AG04450 (cell line): Measurements from ENCODE around the gene TTC23L. TPM values are rescaled to one million over a fixed set of nuclear protein-coding genes. Genes with fewer than 3 reads are reported as not detected.

Experiments
- CTCF ChIA-PET: fragments of 300-600, 350-600 bp; formaldehyde crosslinking; extraction: SDS; loops from one replicate; lab custom pipeline; 2022; ENCODE audit warnings: antibody characterized with exemption, inconsistent platforms; lab: Charles Lee
- POLR2A ChIA-PET: fragments of 350-600 bp; formaldehyde crosslinking; extraction: SDS; loops from one replicate; lab custom pipeline; 2021; ENCODE audit warnings: antibody characterized with exemption, inconsistent platforms; lab: Yijun Ruan, JAX
- DNase-seq: peaks from one replicate; pipeline ENCODE4 v3.0.0-alpha.2; 2011; ENCODE audit warnings: low read depth, low spot score
- H3K27ac ChIP-seq: one replicate; pipeline ENCODE4 v1.5.1; 2012; ENCODE audit warnings: low read depth, low read length, control low read depth
- H3K27me3 ChIP-seq: one replicate; pipeline ENCODE4 v1.6.0; 2012; ENCODE audit warnings: low read length; ENCODE audit not compliant: control insufficient read depth, insufficient read depth
- H3K4me3 ChIP-seq: 2 replicates; pipeline ENCODE4 v1.5.1; 2011; ENCODE audit warnings: mild to moderate bottlenecking, low read depth, low read length, control low read depth
- H3K9me3 ChIP-seq: 2 replicates; pipeline ENCODE4 v1.5.1; 2012; ENCODE audit warnings: low read length; ENCODE audit not compliant: control insufficient read depth, insufficient read depth
- CTCF ChIP-seq: IDR thresholded peaks from 2 replicates; pipeline ENCODE4 v1.5.1; 2011; ENCODE audit warnings: low read depth, low read length, control low read depth, inconsistent platforms
- polyA plus RNA-seq: library from polyadenylated mRNA; depleted of rRNA; stranded (reverse); fragments of >200 nt; gene quantifications from 2 replicates; pipeline ENCODE4 v1.2.3, GENCODE V29; 2011

The TTC23L gene
- polyA plus RNA-seq, 1 experiment = 0.16 TPM

GRCh38 chr5:34844106-34844505 lies 5.1 kb downstream of the TTC23L start:
- ChIA-PET CTCF (interaction anchor here (0.6 to 1.9 kb wide), 4 partner anchors 49 to 343 kb away, joined by 3 to 8 read pairs (median 4); no protein-coding TSS in a partner anchor), POLR2A (no interaction called here)
- DNase-seq = no peak
- TF ChIP-seq CTCF = no peak
- no peaks in the 10 kb centered on the region for H3K27me3 ChIP-seq
- H3K27ac ChIP-seq = no peak overlapping the region
- H3K9me3 ChIP-seq = no peaks in the 10 kb centered on the region; the same call in 1 of the 2 replicates
- no peak overlapping the region for H3K4me3 ChIP-seq

- Histone ChIP-seq H3K27ac (no peak overlapping the region), H3K27me3 (no peaks in the 10 kb centered on the region), H3K4me3 (no peak overlapping the region), H3K9me3 (no peaks in the 10 kb centered on the region; the same call in 1 of the 2 replicates)
- ChIA-PET CTCF (interaction anchor here (0.6 to 1.9 kb wide), 3 partner anchors 48 to 160 kb away, joined by 3 to 8 read pairs (median 3); no protein-coding TSS in a partner anchor), POLR2A (no interaction called here)
- DNase-seq = no peak
- no peak for TF ChIP-seq CTCF
Measured at GRCh38 chr5:34844999-34845398, 6.0 kb downstream of the TTC23L start.

- Histone ChIP-seq H3K9me3 (no peaks in the 10 kb centered on the region; the same call in 1 of the 2 replicates), H3K27me3 (no peaks in the 10 kb centered on the region), H3K27ac (no peak overlapping the region), H3K4me3 (no peak overlapping the region)
- no peak for DNase-seq
- ChIA-PET POLR2A (no interaction called here), CTCF (no interaction called here)
- no peak for TF ChIP-seq CTCF
Measured at GRCh38 chr5:34847056-34847455, 8.1 kb downstream of the TTC23L start.

- Histone ChIP-seq H3K9me3 (no peaks in the 10 kb centered on the region; the same call in 1 of the 2 replicates), H3K27me3 (no peaks in the 10 kb centered on the region), H3K27ac (no peak overlapping the region), H3K4me3 (no peak overlapping the region)
- POLR2A ChIA-PET = no interaction called here
- CTCF ChIA-PET = no interaction called here
- no peak for DNase-seq
- no peak for TF ChIP-seq CTCF
Measured at GRCh38 chr5:34847552-34847951, 8.6 kb downstream of the TTC23L start.

GRCh38 chr5:34848230-34848629 lies 9.3 kb downstream of the TTC23L start:
- CTCF ChIA-PET = interaction anchor here (1.0 kb wide), 1 partner anchor 50 kb away, joined by 3 read pairs; no protein-coding TSS in a partner anchor
- Histone ChIP-seq H3K9me3 (no peaks in the 10 kb centered on the region; the same call in 1 of the 2 replicates), H3K4me3 (no peak overlapping the region), H3K27ac (no peak overlapping the region), H3K27me3 (no peaks in the 10 kb centered on the region)
- TF ChIP-seq CTCF = no peak
- POLR2A ChIA-PET = no interaction called here
- DNase-seq = no peak
